Right forelimb (tissue), 1 donor: Measurements from ENCODE around the gene PDE4B.

ENCODE experiments used
- DNase-seq: peaks from one replicate; pipeline ENCODE4 v3.0.0-alpha.2; 2018

The PDE4B gene

GRCh38 chr1:66143651-66144050 is 351.0 kb downstream of the PDE4B start:
- no peak for DNase-seq

- no peak for DNase-seq
Measured at GRCh38 chr1:66147226-66147835, 354.6 kb downstream of the PDE4B start.

- DNase-seq = no peak
Measured at GRCh38 chr1:66152034-66152433, 359.3 kb downstream of the PDE4B start.

- DNase-seq = no peak
Measured at GRCh38 chr1:66154394-66154793, 361.7 kb downstream of the PDE4B start.

- DNase-seq = no peak
Measured at GRCh38 chr1:66156144-66156543, 363.4 kb downstream of the PDE4B start.

GRCh38 chr1:66159800-66160199 is 367.1 kb downstream of the PDE4B start:
- no peak for DNase-seq

- DNase-seq = no peak
Measured at GRCh38 chr1:66160719-66161118, 368.0 kb downstream of the PDE4B start.

- DNase-seq = no peak
Measured at GRCh38 chr1:66166753-66167152, 374.1 kb downstream of the PDE4B start.

- no peak for DNase-seq
Measured at GRCh38 chr1:66167267-66167666, 374.6 kb downstream of the PDE4B start.

- no peak for DNase-seq
Measured at GRCh38 chr1:66168467-66168887, 375.8 kb downstream of the PDE4B start.

- DNase-seq = no peak
Measured at GRCh38 chr1:66168948-66169671, 376.4 kb downstream of the PDE4B start.

GRCh38 chr1:66172272-66172671 is 379.6 kb downstream of the PDE4B start:
- no peak for DNase-seq

GRCh38 chr1:66175098-66175497 is 382.4 kb downstream of the PDE4B start:
- no peak for DNase-seq

- DNase-seq = no peak
Measured at GRCh38 chr1:66175581-66175980, 382.9 kb downstream of the PDE4B start.

- DNase-seq = no peak
Measured at GRCh38 chr1:66176012-66176715, 383.5 kb downstream of the PDE4B start.

- no peak for DNase-seq
Measured at GRCh38 chr1:66176832-66177231, 384.1 kb downstream of the PDE4B start.

GRCh38 chr1:66177510-66177909 is 384.8 kb downstream of the PDE4B start:
- no peak for DNase-seq

GRCh38 chr1:66182026-66182425 is 389.3 kb downstream of the PDE4B start:
- DNase-seq = no peak

GRCh38 chr1:66182551-66183178 is 390.0 kb downstream of the PDE4B start:
- no peak for DNase-seq

GRCh38 chr1:66183400-66183799 is 390.7 kb downstream of the PDE4B start:
- DNase-seq = no peak

GRCh38 chr1:66197120-66197519 is 404.4 kb downstream of the PDE4B start:
- DNase-seq = no peak

- no peak for DNase-seq
Measured at GRCh38 chr1:66197785-66198184, 405.1 kb downstream of the PDE4B start.

- no peak for DNase-seq
Measured at GRCh38 chr1:66206563-66207144, 414.0 kb downstream of the PDE4B start.
